Ovary (tissue), 9 donors: ENCODE data around the gene CREBRF. TPM values are rescaled to one million over a fixed set of nuclear protein-coding genes. Genes with fewer than 3 reads are reported as not detected.
"Not testable (repeated sequence)": the region's sequence is repeated elsewhere in the genome, so short reads cannot be mapped to it uniquely, and the experiment has no call there.

ENCODE experiments used
- DNase-seq, 5 donors: peaks; one replicate each; pipeline ENCODE4 v3.0.0-alpha.2; 2019 to 2020
- H3K27ac ChIP-seq, 2 donors: fragments of 200-600 bp; one replicate each; pipeline versions ENCODE4 v1.5.1 to v1.8.0; 2019 to 2022
- H3K27me3 ChIP-seq: fragments of 200-600 bp; one replicate; pipeline ENCODE4 v1.8.0; 2022
- H3K36me3 ChIP-seq: fragments of 200-600 bp; sonication (generic); one replicate; pipeline ENCODE4 v1.5.1; 2019
- H3K4me1 ChIP-seq: one replicate; pipeline ENCODE4 v1.8.1; 2013; ENCODE audit warnings: mild to moderate bottlenecking, moderate library complexity; ENCODE audit not compliant: insufficient read depth
- H3K4me3 ChIP-seq: fragments of 200-600 bp; sonication (generic); one replicate; pipeline ENCODE4 v1.5.1; 2017
- H3K9me3 ChIP-seq, 2 donors: fragments of 200-600 bp in 1 of 2; sonication (generic) in 1 of 2; one replicate each; pipeline versions ENCODE4 v1.5.1 to v1.8.1; 2013 to 2019; ENCODE audit warnings: mild to moderate bottlenecking in 1 of 2, moderate library complexity in 1 of 2
- CTCF ChIP-seq, 3 donors: fragments of 450-650 bp in 2 of 3; fragments of 200-600 bp in 1 of 3; IDR thresholded peaks; one replicate each; pipeline versions ENCODE4 v1.5.1 to v1.8.0; 2016 to 2022; ENCODE audit warnings: antibody characterized with exemption in 3 of 3, mild to moderate bottlenecking in 1 of 3
- EP300 ChIP-seq: sonication (generic); formaldehyde crosslinking; IDR thresholded peaks from one replicate; pipeline ENCODE4 v1.6.1; 2017; ENCODE audit warnings: antibody characterized with exemption
- POLR2A ChIP-seq: fragments of 450-650 bp; IDR thresholded peaks from one replicate; pipeline ENCODE4 v1.6.1; 2017; ENCODE audit warnings: antibody characterized with exemption, mild to moderate bottlenecking, moderate library complexity
- WGBS, 3 donors: extraction: QIAGEN DNeasy Blood & Tissue Kit in 1 of 3; methylation state at CpG; one replicate each; pipeline versions ENCODE4 v1.1.5 to v1.1.7; 2013 to 2017; 5-methylcytosine and 5-hydroxymethylcytosine counted together
- intact Hi-C, 4 donors: fragments of 100-400 bp; cut with DNase I; formaldehyde crosslinking; loops; one replicate each; pipeline versions ENCODE4 v1.11.0 to v1.15.1; 2022 to 2023
- polyA plus RNA-seq, 2 donors: library from polyadenylated mRNA; stranded (reverse); fragments of 200-250 nt in 1 of 2; fragments of 350-450 nt in 1 of 2; fragmentation: Illumina TruSeq in 1 of 2; extraction: RNeasy Lipid Tissue Mini Kit (QIAGEN cat#74804) in 1 of 2; gene quantifications; one replicate each; pipeline ENCODE4 v1.2.3, GENCODE V29; 2013 to 2014
- total RNA-seq, 7 donors: library from RNA; depleted of rRNA in 2 of 7; stranded (reverse); fragments of >200 nt in 2 of 7; fragmentation: NEBNext Ultra II Directional in 3 of 7; extraction: Animal tissue kit (Norgen Biotek cat#: 25700) in 3 of 7; gene quantifications; one replicate each; pipeline versions ENCODE4 v1.1.0 to v1.2.4, GENCODE V29; 2016 to 2023
- donor health status: DM: no; HTN: no; CAD: no; lungs with moderate emphysema.
- donor health status: DM: no; HTN: no; CAD: no.
- donor health status: Bipolar disorder and iron deficiency.
- donor health status: DM: yes; HTN: yes; CAD: no.
- donor health status: DM: no; HTN: no; CAD: no.
- donor health status: DM: yes; HTN: yes; CAD: no.

CREBRF gene
- total and polyA plus RNA-seq, 9 donors: 12.3 to 45.9 (median 31.3) TPM

GRCh38 chr5:173075137-173075843 lies 19.1 kb downstream of the CREBRF start:
- H3K27me3 ChIP-seq: no peaks in the 10 kb centered on the region
- TF ChIP-seq POLR2A (no peak), CTCF (IDR thresholded peaks at IDR 0.05) (no peak), EP300 (no peak)
- no peak overlapping the region for H3K27ac ChIP-seq
- no peak overlapping the region for H3K4me3 ChIP-seq
- peaks cover 4% of the 10 kb centered on the region for H3K4me1 ChIP-seq
- DNase-seq: no peak
- 89 to 90% (median 89%) methylated on average over 5 of the region's 5 CpGs for WGBS, 3 donors
- H3K9me3 ChIP-seq: no peaks in the 10 kb centered on the region
- intact Hi-C loops: no loop called here
- H3K36me3 ChIP-seq: no peaks in the 10 kb centered on the region

DNA sequence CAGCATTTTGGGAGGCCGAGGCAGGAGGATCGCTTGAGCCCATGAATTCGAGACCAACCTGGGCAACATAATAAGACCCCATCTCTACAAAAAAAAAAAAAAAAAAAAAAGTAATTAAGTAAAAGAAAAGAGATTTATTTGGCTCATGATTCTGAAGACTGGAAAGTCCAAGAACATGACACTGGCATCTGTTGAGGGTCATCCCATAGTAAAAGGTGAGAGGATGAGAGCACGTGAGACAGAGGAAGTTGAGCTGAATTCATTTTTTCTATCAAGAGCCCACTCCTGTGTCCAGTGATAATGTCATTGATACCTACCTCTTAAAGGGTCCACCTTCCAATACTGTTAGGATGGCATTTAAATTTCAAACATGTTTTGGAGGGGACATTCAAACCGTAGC lies 19.8 kb downstream of the CREBRF start:
- Histone ChIP-seq H3K27me3 (no peaks in the 10 kb centered on the region), H3K4me1 (peaks cover 4% of the 10 kb centered on the region), H3K9me3 (no peaks in the 10 kb centered on the region), H3K27ac (no peak overlapping the region), H3K36me3 (no peaks in the 10 kb centered on the region), H3K4me3 (no peak overlapping the region)
- 93 to 96% (median 94%) methylated on average over 5 of the region's 5 CpGs for WGBS, 3 donors
- TF ChIP-seq EP300 (no peak), CTCF (IDR thresholded peaks at IDR 0.05) (no peak), POLR2A (no peak)
- DNase-seq: no peak
- intact Hi-C loops: no loop called here

DNA sequence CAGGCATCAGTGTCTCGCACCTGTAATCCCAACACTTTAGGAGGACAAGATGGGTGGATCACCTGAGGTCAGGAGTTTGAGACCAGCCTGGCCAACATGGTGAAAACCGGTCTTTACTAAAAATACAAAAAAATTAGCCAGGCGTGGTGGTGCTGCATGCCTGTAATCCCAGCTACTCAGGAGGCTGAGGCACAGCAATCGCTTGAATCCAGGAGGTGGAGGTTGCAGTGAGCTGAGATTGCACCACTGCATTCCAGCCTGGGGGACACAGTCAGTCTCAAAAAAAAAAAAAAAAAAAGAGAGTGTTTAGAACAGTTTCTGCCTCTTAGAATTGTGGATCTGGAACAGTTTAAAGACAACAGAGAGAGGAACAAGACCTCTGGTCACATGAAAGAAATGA lies 20.3 kb downstream of the CREBRF start:
- DNase-seq, H3K4me3 ChIP-seq, H3K9me3 ChIP-seq, H3K4me1 ChIP-seq, H3K36me3 ChIP-seq, intact Hi-C loops, H3K27me3 ChIP-seq, H3K27ac ChIP-seq: not testable (repeated sequence)
- WGBS, 3 donors: 91 to 94% (median 94%) methylated on average over 4 of the region's 4 CpGs

DNA sequence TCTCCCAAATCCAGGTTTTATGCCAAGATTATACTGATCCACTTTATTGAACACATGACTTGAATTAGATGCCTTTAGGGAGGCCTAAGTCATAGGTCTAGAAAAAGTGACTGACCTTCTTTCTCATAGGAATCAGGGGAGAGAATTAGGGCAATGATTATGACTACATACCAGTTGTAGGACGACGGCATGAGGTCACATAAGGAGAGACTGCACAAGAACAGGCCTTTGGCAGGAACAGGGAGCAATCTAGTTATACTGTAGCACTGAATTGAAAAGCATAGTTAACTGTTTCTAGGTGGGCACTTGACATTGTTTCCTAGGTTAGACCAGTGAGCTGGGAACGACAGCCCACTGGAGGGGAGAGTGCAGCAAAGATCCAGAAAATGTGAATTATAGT lies 22.7 kb downstream of the CREBRF start:
- no peaks in the 10 kb centered on the region for H3K9me3 ChIP-seq
- H3K36me3 ChIP-seq: no peaks in the 10 kb centered on the region
- intact Hi-C loops: no loop called here
- peaks cover 2% of the 10 kb centered on the region for H3K4me1 ChIP-seq
- no peak for TF ChIP-seq CTCF (IDR thresholded peaks at IDR 0.05)
- no peak for TF ChIP-seq EP300
- TF ChIP-seq POLR2A: no peak
- DNase-seq: no peak
- H3K27ac ChIP-seq: no peak overlapping the region
- no peaks in the 10 kb centered on the region for H3K27me3 ChIP-seq
- H3K4me3 ChIP-seq: no peak overlapping the region
- 69 to 83% (median 80%) methylated on average over 3 of the region's 3 CpGs for WGBS, 3 donors

GRCh38 chr5:173089581-173089980 lies 33.4 kb downstream of the CREBRF start:
- peaks cover 2% of the 10 kb centered on the region for H3K4me1 ChIP-seq
- intact Hi-C loops: no loop called here
- TF ChIP-seq CTCF (IDR thresholded peaks at IDR 0.05) (no peak), EP300 (no peak), POLR2A (no peak)
- no peaks in the 10 kb centered on the region for H3K9me3 ChIP-seq
- H3K36me3 ChIP-seq: no peaks in the 10 kb centered on the region
- H3K27me3 ChIP-seq: no peaks in the 10 kb centered on the region
- H3K27ac ChIP-seq: no peak overlapping the region
- no peak for DNase-seq
- no peak overlapping the region for H3K4me3 ChIP-seq
- WGBS, 3 donors: 8 to 32% (median 10%) methylated on average over 1 of the region's 1 CpG
